Measurements from ENCODE around the gene APBB1IP. TPM values are rescaled to one million over a fixed set of nuclear protein-coding genes. Genes with fewer than 3 reads are reported as not detected.
A peak's percentile ranks its signal among the peaks of the same experiment; 100 is the strongest.
"Not testable (repeated sequence)": the region's sequence is repeated elsewhere in the genome, so short reads cannot be mapped to it uniquely, and the experiment has no call there.

Gene APBB1IP
- total RNA-seq, 1 donor from 2014 or later: 40.0 TPM

DNA sequence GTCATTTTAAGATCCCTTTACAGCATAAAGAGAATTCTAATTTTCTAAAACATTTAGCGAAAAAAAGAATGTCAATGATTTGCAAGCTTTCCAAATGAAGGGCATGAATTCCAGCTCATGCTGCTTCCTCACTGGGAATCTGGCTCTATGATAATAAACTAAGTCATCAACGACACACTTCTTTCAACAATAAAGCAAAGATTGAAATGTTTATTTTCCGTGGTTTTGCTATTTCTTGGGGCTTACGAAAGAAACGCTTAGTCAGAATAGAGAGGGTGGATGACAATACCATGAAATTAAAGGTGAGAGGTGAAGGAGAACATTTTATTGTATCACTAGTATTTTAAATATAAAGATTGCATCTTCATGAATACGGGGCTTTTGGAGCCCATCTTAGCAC, 140.2 kb downstream of the APBB1IP start:
- H3K4me3 Mint-ChIP-seq; H3K9me3 Mint-ChIP-seq; H3K4me1 Mint-ChIP-seq; H3K36me3 Mint-ChIP-seq (ENCODE audit: low read depth); H3K27me3 Mint-ChIP-seq; intact Hi-C loops (cut with micrococcal nuclease); H3K27ac Mint-ChIP-seq; DNase-seq: not testable (repeated sequence)

DNA sequence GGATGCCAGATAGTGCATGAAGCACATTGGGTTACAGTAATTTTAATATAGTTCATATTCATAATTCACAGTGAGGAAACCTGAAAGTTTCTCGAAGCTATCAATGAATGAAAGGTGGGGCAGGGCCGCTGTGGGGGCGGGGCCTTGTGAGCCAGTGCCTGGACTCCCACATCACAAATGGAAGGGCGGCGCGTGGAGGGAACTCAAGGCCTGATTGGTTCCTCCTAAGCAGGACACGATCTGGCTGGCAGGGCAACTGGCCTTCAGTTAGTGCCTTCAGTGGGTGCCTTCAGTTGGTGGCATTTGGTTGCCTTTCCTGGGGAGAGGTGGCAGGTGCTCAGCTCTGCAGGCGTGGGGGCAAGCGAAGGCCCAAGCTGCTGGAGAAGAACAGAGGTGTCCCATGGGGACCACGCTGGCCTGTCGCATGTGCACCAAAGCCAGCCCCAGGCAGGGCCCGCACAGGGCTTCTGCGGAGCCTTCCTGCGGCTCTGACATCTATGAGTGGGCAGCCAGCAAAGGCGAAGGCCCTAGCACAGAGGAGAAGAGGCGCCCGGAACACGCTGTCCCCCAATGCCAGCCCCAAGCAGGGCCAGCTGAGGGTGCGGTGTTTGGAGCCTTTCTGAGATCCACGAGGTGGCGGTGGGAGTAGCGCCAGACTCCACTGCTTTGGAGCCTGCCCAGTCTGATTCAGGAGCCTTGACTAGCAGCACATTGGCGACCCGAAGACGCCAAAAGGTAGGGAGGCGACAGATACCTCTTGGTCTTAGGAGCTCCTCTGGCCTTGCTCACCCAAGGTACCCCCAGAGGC, 141.3 kb downstream of the APBB1IP start:
- intact Hi-C loops (cut with micrococcal nuclease): no loop called here
- Mint-ChIP-seq H3K36me3 (ENCODE audit: low read depth) (peaks cover 3% of the 10 kb centered on the region), H3K9me3 (peaks cover 4% of the 10 kb centered on the region), H3K27me3 (no peaks in the 10 kb centered on the region), H3K4me1 (no peaks in the 10 kb centered on the region), H3K27ac (no peak overlapping the region), H3K4me3 (no peak overlapping the region)
- DNase-seq: peak; percentile 52

DNA sequence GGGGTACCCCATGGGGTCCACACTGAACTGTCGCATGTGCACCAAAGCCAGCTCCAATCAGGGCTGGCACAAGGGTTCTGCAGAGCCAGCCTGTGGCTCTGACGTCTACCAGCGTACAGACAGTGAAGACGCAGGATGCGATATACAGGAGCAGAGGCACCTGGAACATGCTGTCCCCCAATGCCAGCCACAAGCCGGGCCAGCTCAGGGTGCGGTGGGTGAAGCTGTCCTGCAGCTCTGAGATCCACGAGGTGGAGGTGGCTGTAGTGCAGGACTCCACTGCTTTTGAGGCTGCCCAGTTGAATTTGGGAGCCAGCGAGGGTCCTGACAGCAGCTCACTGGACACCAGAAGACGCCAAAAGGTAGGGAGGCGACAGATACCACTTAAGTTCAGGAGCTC, 148.1 kb downstream of the APBB1IP start:
- intact Hi-C loops (cut with micrococcal nuclease): no loop called here
- Mint-ChIP-seq H3K27me3 (no peaks in the 10 kb centered on the region), H3K4me3 (no peak overlapping the region), H3K9me3 (no peaks in the 10 kb centered on the region), H3K4me1 (no peaks in the 10 kb centered on the region), H3K36me3 (ENCODE audit: low read depth) (no peaks in the 10 kb centered on the region), H3K27ac (no peak overlapping the region)
- DNase-seq: no peak

DNA sequence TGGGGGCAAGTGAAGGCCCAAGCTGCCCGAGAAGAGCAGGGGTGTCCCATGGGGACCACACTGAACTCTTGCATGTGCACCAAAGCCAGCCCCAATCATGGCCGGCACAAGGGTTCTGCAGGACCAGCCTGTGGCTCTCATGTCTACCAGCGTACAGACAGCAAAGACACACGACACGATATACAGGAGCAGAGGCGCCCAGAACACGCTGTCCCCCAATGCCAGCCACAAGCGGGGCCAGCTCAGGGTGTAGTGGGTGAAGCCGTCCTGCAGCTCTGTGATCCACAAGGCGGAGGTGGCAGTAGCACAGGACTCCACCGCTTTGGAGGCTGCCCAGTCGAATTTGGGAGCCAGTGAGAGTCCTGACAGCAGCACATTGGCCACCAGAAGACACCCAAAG, 150.5 kb downstream of the APBB1IP start:
- no peaks in the 10 kb centered on the region for H3K27me3 Mint-ChIP-seq
- no peak overlapping the region for H3K4me3 Mint-ChIP-seq
- H3K9me3 Mint-ChIP-seq: no peaks in the 10 kb centered on the region
- no peaks in the 10 kb centered on the region for H3K36me3 Mint-ChIP-seq (ENCODE audit: low read depth)
- no peak overlapping the region for H3K27ac Mint-ChIP-seq
- no peaks in the 10 kb centered on the region for H3K4me1 Mint-ChIP-seq
- intact Hi-C loops (cut with micrococcal nuclease): no loop called here
- DNase-seq: no peak

DNA sequence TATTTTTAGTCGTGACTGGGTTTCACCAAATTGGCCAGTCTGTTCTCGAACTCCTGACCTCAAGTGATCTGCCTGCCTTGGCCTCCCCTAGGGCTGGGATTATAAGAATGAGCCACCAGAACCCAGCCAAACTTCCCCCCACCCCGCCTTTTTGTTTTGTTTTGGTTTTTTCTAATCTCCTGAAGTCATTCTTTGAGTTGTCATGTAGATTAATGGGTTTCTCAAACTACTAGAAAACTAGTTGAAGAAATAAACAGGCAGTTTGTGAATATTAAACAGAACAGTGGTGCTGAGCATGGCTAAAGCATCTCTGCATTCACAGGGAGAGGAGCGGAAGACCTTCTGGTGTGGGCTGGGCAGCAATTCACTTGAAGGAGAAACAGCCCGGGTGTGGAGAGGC, 151.7 kb downstream of the APBB1IP start:
- H3K4me1 Mint-ChIP-seq; H3K27ac Mint-ChIP-seq; H3K9me3 Mint-ChIP-seq; DNase-seq; H3K27me3 Mint-ChIP-seq; H3K4me3 Mint-ChIP-seq; H3K36me3 Mint-ChIP-seq (ENCODE audit: low read depth); intact Hi-C loops (cut with micrococcal nuclease): not testable (repeated sequence)

DNA sequence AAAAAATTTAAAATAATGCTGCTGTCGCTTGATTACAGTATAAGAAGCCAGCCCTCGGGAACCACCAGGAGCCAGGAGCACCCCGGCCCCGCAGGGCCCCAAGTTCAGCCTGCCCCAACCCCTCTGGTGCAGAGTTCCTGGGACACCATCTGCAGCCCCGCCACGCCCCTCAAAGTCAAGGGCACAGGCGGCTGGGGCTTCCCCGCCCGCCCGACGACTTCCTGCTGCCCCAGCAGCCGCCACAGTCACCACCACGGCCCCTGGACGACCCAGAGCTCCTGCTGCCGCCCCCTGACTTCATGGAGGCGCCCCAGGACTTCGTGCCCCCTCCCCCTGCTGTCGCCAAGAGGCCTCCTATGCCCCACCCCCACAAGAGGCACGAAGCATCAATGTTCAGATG, 155.8 kb downstream of the APBB1IP start:
- no peaks in the 10 kb centered on the region for H3K36me3 Mint-ChIP-seq (ENCODE audit: low read depth)
- peaks cover 2% of the 10 kb centered on the region for H3K27me3 Mint-ChIP-seq
- intact Hi-C loops (cut with micrococcal nuclease): no loop called here
- H3K4me1 Mint-ChIP-seq: no peaks in the 10 kb centered on the region
- no peak for DNase-seq
- H3K4me3 Mint-ChIP-seq: no peak overlapping the region
- H3K27ac Mint-ChIP-seq: no peak overlapping the region
- no peaks in the 10 kb centered on the region for H3K9me3 Mint-ChIP-seq

DNA sequence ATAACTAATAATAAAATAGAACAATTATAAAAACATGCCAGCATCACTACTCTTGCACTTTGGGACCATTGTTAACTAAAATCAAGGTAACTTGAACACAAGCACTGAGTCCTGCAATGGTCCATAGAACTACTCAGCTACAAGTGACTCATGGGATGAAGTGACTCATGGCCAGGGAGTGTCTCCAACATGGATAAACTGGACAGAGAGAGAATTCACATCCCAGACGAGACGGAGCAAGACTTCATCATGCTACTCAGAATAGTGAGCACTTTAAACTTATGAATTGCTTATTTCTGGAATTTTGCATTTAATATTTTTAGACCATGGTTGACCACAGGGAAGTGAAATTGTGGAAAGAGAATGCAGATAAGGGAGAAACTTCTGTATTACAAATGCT, 165.1 kb downstream of the APBB1IP start:
- H3K9me3 Mint-ChIP-seq; H3K4me1 Mint-ChIP-seq; intact Hi-C loops (cut with micrococcal nuclease); DNase-seq; H3K4me3 Mint-ChIP-seq; H3K27ac Mint-ChIP-seq; H3K36me3 Mint-ChIP-seq (ENCODE audit: low read depth): not testable (repeated sequence)
- peaks cover 16% of the 10 kb centered on the region for H3K27me3 Mint-ChIP-seq

DNA sequence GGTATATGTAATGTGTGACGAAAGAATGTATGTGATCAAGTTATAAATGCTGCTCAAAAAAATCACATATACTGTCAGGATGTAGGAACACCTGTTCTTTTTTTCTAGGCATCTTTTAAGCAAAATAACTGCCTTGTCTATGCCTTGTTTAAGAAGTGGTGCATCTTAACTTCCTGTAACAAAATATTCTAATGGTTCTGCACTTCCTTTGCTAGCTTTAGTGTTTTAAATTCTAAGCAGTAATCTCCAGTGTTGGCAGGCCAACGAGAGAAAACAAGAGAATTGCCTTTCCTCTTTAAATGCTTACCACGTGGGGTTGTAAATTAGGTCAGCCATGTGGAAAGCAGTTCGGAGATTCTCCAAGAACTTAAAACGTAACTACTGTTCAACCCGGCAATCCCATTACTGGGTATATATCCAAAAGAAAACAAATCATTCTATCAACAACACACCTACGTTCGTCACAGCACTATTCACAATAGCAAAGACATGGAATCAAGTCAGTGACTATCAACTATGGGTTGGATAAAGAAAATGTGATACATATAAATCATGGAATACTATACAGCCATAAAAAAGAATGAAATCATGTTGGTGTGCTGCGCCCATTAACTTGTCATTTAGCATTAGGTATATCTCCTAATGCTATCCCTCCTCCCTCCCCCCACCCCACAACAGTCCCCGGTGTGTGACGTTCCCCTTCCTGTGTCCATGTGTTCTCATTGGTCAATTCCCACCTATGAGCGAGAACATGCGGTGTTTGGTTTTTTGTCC, 166.4 kb downstream of the APBB1IP start:
- H3K4me1 Mint-ChIP-seq; H3K36me3 Mint-ChIP-seq (ENCODE audit: low read depth); DNase-seq; intact Hi-C loops (cut with micrococcal nuclease); H3K27ac Mint-ChIP-seq; H3K4me3 Mint-ChIP-seq; H3K9me3 Mint-ChIP-seq: not testable (repeated sequence)
- peaks cover 19% of the 10 kb centered on the region for H3K27me3 Mint-ChIP-seq

DNA sequence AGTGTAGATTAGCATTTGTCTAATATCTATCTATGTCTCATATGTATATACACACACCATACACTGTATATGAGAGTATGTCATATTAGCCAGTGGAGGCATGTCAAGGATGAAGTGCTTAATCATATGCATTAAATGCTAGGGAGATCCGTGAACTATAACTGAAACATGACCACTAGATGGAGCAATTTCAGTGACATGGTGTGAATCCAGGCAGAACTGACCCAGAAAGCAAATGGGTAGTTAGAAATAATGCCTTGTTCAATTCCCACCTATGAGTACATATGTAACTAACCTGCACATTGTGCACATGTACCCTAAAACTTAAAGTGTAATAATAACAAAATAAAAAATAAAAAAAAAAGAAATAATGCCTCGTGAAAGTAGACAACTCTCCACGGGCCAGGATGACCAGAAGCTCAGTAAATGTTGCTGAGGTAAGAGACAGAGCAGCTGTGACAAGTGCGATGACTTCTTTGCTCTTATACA, 168.3 kb downstream of the APBB1IP start:
- H3K36me3 Mint-ChIP-seq (ENCODE audit: low read depth); intact Hi-C loops (cut with micrococcal nuclease); H3K4me1 Mint-ChIP-seq; H3K4me3 Mint-ChIP-seq; DNase-seq; H3K27ac Mint-ChIP-seq; H3K9me3 Mint-ChIP-seq: not testable (repeated sequence)
- H3K27me3 Mint-ChIP-seq: peaks cover 22% of the 10 kb centered on the region

DNA sequence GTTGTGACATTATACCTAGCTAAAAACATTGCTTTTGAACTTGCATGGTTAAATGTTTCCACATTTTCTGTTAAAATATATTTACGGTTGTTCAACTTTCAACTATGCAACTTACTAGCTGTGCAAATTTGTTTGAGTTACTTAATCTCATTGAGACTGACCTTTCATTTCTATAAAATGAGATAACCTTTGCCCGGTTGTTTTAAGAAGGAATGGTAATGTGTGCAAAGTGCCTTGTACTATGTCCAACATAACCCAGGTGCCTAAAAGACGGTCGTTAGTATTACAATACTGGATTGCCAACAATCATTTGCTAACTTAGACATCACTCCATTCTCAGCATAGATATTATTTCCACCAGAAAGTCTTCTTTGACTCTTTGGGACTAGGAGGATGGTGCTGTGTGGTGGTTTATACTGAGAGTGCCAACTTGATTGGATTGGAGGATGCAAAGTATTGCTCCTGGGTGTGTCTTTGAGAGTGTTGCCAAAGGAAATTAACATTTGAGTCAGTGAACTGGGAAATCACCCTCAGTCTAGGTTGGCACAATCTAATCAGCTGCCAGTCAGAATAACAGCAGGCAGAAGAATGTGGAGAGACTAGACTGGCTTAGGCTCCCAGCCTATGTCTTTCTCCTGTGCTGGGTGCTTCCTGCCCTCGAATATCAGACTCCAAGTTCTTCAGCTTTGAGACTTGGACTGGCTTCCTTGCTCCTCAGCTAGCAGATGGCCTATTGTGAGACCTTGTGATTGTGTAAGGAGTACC, 174.2 kb downstream of the APBB1IP start:
- Mint-ChIP-seq H3K27ac (no peak overlapping the region), H3K4me1 (no peaks in the 10 kb centered on the region), H3K36me3 (ENCODE audit: low read depth) (no peaks in the 10 kb centered on the region), H3K9me3 (no peaks in the 10 kb centered on the region), H3K27me3 (peaks cover 15% of the 10 kb centered on the region), H3K4me3 (no peak overlapping the region)
- no peak for DNase-seq
- intact Hi-C loops (cut with micrococcal nuclease): no loop called here

Other genes with a start within 250 kb of the APBB1IP start
- gene GAD2, start 221.6 kb upstream of the APBB1IP start, total RNA-seq: not detected in 2 replicates